ENCODE data around the gene SLC22A23.

The SLC22A23 gene

DNA sequence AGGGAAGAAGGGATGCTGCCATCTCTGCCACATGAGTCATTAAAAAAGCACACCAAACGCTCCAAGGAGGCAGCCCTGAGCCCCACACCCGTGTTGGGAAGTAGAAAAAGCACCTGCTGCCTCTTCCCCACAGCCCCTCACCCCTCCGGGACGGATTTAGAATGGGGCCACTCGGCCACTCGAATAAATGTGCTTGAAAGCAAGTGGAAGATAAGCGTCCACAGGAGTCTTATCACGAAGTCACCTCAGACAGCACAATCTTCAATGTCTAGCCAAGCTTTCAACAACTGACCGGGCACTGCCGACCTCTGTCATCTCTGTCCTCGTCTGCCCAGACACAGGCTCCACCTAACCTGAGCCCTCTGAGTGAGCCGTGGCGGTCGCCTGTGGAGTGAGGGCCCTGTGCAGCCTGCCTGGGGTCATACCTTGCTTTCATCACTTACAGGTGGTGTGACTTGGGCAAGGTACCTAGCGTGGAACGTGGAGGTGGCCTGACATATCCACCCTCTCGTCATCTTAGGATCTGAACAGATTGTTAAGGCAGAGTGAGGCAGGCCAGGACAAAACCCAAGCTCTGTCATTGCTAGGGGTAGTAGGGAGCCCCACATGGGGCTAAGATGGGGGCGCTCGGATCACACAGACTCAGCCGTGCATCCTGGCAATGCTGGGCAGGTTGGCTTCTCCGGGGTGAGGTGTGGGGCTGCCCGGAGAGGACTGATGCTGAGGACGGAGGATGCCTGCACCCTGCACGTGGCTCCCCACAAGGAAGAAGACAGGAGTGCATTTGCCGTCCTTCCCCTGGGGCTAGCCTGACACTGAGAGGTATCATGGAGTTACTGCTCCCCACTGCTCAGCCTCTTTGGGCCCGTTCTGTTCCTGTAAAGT lies 163.3 kb downstream of the SLC22A23 start:
- Histone ChIP-seq H3K27me3 (ENCODE audit: insufficient read depth, poor library complexity, severe bottlenecking) (no peaks in the 10 kb centered on the region), H3K4me3 (ENCODE audit: severe bottlenecking) (no peak overlapping the region), H3K27ac (ENCODE audit: poor library complexity, severe bottlenecking) (no peak overlapping the region), H3K4me1 (ENCODE audit: insufficient read depth, poor library complexity, severe bottlenecking) (no peaks in the 10 kb centered on the region), H3K9me3 (ENCODE audit: severe bottlenecking) (no peaks in the 10 kb centered on the region), H3K36me3 (ENCODE audit: low read depth) (no peaks in the 10 kb centered on the region)
- DNase-seq (ENCODE audit: low spot score) (peak; percentile 18), ATAC-seq (ENCODE audit: low read depth) (no peak)
- TF ChIP-seq, protein P1, sequence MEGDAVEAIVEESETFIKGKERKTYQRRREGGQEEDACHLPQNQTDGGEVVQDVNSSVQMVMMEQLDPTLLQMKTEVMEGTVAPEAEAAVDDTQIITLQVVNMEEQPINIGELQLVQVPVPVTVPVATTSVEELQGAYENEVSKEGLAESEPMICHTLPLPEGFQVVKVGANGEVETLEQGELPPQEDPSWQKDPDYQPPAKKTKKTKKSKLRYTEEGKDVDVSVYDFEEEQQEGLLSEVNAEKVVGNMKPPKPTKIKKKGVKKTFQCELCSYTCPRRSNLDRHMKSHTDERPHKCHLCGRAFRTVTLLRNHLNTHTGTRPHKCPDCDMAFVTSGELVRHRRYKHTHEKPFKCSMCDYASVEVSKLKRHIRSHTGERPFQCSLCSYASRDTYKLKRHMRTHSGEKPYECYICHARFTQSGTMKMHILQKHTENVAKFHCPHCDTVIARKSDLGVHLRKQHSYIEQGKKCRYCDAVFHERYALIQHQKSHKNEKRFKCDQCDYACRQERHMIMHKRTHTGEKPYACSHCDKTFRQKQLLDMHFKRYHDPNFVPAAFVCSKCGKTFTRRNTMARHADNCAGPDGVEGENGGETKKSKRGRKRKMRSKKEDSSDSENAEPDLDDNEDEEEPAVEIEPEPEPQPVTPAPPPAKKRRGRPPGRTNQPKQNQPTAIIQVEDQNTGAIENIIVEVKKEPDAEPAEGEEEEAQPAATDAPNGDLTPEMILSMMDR (IDR thresholded peaks at IDR 0.05; ENCODE audit: poor library complexity, severe bottlenecking): no peak

GRCh38 chr6:3292431-3293197 lies 164.2 kb downstream of the SLC22A23 start:
- Histone ChIP-seq H3K36me3 (ENCODE audit: low read depth) (no peaks in the 10 kb centered on the region), H3K27ac (ENCODE audit: poor library complexity, severe bottlenecking) (no peak overlapping the region)
- DNase-seq (ENCODE audit: low spot score): no peak

GRCh38 chr6:3291987-3292386 lies 164.9 kb downstream of the SLC22A23 start:
- Histone ChIP-seq H3K9me3 (ENCODE audit: severe bottlenecking) (no peaks in the 10 kb centered on the region), H3K36me3 (ENCODE audit: low read depth) (no peaks in the 10 kb centered on the region), H3K27ac (ENCODE audit: poor library complexity, severe bottlenecking) (no peak overlapping the region), H3K4me3 (ENCODE audit: severe bottlenecking) (no peak overlapping the region), H3K27me3 (ENCODE audit: insufficient read depth, poor library complexity, severe bottlenecking) (no peaks in the 10 kb centered on the region), H3K4me1 (ENCODE audit: insufficient read depth, poor library complexity, severe bottlenecking) (no peaks in the 10 kb centered on the region)
- TF ChIP-seq, protein P1 (IDR thresholded peaks at IDR 0.05; ENCODE audit: poor library complexity, severe bottlenecking): no peak
- ATAC-seq (ENCODE audit: low read depth) (no peak), DNase-seq (ENCODE audit: low spot score) (no peak)

More at GRCh38 chr6:3292431-3293197, 164.2 kb downstream of the SLC22A23 start:
- TF ChIP-seq, protein P1 (IDR thresholded peaks at IDR 0.05; ENCODE audit: poor library complexity, severe bottlenecking): no peak
- Histone ChIP-seq H3K27me3 (ENCODE audit: insufficient read depth, poor library complexity, severe bottlenecking) (no peaks in the 10 kb centered on the region), H3K9me3 (ENCODE audit: severe bottlenecking) (no peaks in the 10 kb centered on the region), H3K4me3 (ENCODE audit: severe bottlenecking) (no peak overlapping the region), H3K4me1 (ENCODE audit: insufficient read depth, poor library complexity, severe bottlenecking) (no peaks in the 10 kb centered on the region)
- no peak for ATAC-seq (ENCODE audit: low read depth)

DNA sequence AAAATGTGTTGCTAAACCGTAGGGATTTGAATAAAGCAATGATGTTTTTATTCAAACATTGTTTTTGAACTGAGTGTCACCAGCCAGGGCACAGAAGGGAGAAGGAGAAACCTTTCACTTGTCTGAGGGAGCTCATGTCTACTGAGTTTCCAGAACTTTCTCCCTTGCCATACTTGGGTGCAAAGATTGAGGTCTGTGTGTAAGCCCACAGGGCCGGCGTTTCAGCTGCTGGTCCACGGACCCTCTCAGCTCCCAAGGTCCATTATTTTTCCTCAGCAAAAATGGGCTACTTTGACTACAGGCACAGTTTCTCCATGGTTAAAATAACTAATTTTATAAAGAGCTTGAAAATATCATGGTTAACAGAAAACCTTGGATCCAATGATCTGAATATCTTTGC lies 165.5 kb downstream of the SLC22A23 start:
- ATAC-seq (ENCODE audit: low read depth) (no peak), DNase-seq (ENCODE audit: low spot score) (no peak)
- Histone ChIP-seq H3K27me3 (ENCODE audit: insufficient read depth, poor library complexity, severe bottlenecking) (no peaks in the 10 kb centered on the region), H3K4me3 (ENCODE audit: severe bottlenecking) (no peak overlapping the region), H3K27ac (ENCODE audit: poor library complexity, severe bottlenecking) (no peak overlapping the region), H3K4me1 (ENCODE audit: insufficient read depth, poor library complexity, severe bottlenecking) (no peaks in the 10 kb centered on the region), H3K9me3 (ENCODE audit: severe bottlenecking) (no peaks in the 10 kb centered on the region), H3K36me3 (ENCODE audit: low read depth) (no peaks in the 10 kb centered on the region)
- TF ChIP-seq, protein P1 (IDR thresholded peaks at IDR 0.05; ENCODE audit: poor library complexity, severe bottlenecking): no peak

Data from RWPE2 (cell line).